HG02943 (cell line): Measurements from ENCODE around the gene KYNU.
"Not testable (repeated sequence)": the region's sequence is repeated elsewhere in the genome, so short reads cannot be mapped to it uniquely, and the experiment has no call there.

ENCODE experiments used
- ATAC-seq: cut with Tn5 transposase; IDR thresholded peaks from one replicate; pipeline ENCODE4 v1.9.1; 2021; ENCODE audit warnings: mild to moderate bottlenecking, low read depth, moderate library complexity; ENCODE audit not compliant: unreplicated experiment

The KYNU gene

DNA sequence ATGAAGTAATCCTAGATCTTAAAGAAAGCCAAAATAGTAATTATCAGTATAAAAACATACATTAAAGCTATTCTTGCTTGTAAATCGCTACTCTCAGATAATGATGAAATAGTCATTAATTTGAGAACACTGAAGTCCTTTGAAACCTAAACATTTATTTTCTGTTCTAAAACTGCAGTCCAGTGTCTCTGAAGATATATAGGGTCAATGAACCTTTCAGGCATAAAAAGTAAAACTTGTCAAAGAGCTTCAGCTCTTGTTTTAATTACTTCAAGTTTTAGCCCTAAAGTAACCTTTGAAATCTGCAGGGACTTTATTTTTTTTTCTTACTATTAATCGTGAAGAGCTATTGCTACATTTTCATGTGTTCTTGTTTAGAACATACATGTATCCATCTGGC lies 116.3 kb downstream of the KYNU start:
- ATAC-seq: no peak

- ATAC-seq: no peak
Measured at GRCh38 chr2:142994665-142995064, 117.2 kb downstream of the KYNU start.

- ATAC-seq: no peak
Measured at GRCh38 chr2:142997231-142997630, 119.8 kb downstream of the KYNU start.

DNA sequence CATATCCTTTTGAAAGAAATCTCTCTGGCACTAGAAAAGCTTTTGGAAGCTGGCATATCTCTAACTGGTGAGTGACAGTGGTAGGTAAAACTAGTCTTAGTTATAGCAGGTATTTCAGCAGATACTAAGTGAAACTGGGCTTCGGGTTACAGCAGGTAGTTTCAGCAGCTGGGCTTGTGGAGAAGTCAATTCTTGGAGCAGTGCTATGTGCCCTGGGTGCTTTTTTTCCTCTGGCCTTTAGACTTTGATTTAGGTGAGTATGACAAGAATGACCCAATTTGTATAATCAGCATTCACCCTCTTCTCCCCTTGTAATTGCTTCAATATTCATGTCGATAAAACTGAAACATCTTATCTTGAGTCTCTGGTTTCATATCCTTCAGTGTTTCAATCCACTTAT lies 123.1 kb downstream of the KYNU start:
- ATAC-seq: no peak

DNA sequence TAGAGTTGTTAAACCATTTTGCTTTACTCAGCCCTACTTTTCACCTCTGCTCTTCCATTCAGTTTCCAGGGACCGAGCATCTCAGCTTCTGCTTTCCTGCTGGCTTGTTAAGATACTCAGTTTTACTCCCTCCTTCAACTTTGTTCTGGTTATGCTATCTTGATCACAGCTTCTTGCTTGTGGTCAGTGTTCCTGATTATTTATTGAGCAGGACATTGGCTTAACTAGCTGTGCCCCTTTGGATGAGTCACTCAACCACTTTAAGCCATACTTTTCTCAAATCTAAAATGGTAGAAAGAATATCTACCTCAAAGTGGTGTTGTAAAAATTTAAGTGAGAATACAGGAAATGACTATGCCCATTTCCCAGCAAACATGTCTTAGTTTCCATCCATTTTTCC lies 124.0 kb downstream of the KYNU start:
- ATAC-seq: no peak

DNA sequence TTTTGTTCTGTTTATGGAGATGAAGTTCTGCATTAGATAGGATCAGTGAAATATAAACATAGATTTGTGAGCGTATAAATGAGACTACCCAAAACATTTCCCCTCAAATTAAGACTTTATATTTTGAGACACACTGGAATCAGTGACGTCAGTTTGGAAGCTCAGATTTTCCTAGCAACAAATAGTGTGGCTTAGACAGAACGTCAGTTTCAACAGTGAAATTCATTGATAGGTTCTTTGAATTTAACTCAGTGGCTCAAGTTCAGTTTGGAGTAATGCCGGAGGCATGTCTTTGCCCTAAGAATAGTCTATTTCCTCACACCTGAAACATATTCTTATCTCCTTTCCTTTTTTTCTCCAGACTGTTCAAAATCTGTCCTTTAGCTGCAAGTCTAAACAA lies 138.2 kb downstream of the KYNU start:
- no peak for ATAC-seq

- no peak for ATAC-seq
Measured at GRCh38 chr2:143026411-143027054, 149.1 kb downstream of the KYNU start.

DNA sequence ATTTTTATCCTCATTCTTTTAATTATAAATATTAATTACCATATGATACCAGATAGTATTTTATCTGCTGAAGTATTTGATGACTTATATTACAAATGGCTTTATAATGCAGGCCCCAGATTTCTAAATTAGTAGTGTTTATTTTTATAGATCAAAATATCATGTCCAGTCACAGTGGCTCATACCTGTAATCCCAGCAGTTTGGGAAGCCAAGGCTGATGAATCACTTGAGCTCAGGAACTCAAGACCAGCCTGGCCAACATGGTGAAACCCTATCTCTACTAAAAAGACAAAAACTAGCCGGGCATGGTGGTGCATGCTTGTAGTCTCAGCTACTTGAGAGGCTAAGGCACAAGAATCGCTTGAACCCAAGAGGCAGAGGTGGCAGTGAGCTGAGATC lies 151.7 kb downstream of the KYNU start:
- ATAC-seq: no peak

DNA sequence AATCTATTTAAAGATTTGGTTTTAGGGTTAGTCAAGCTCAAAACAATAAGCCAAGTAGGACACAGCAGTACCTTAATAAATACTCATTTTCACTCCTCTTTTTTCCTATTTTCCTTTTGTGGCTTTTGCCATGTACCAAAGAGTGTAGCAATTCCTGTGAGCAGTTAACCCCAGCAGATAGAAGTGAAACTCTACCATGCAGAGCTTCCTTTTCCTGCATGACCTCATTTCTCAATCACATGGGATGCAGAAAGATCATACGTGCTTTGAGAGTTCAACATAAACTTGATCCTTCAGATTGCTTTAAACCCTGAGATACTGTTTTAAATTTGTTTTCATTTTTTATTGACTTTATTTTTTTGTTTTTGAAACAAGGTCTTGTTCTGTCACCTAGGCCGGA lies 152.7 kb downstream of the KYNU start:
- ATAC-seq: no peak

DNA sequence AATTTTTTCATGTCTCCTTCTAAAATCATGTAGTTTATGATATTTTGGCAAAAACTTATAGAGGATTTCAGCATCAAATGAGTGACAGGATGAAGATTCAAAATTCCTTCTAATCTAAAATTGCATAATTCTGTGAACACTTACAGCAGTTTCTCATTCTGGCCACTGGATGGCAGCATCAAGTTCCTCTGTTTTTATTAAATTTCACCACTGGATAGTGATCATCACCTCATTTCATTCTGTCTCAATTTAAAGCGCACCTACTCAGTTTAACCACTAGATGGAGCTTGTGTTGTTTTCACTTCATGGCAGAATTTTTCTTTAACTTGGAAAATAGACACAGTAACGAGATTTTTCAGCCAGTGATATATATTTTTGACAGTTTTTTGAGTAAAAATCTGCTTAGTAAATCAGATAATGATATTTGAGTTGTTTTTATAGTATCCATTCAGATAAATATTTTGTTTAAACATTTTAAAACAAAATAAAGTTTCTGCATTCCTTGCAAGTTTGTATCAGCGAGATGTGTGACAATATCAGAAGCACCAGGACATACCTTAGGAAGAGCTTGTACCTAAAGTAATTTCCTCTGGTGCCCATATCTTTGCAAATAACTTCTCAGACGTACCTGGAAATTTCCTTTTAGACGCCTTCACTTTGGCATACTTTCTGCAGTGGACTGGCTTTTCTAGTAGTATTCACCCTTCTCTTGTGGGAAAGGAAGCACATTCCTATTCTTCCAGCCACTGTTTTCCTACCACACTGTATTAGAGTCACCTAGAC lies 157.0 kb downstream of the KYNU start:
- peak; percentile 85 for ATAC-seq

- ATAC-seq: no peak
Measured at GRCh38 chr2:143051465-143051864, 174.0 kb downstream of the KYNU start.

- ATAC-seq: not testable (repeated sequence)
Measured at GRCh38 chr2:143053437-143053836, 176.0 kb downstream of the KYNU start.

- ATAC-seq: no peak
Measured at GRCh38 chr2:143056550-143056949, 179.1 kb downstream of the KYNU start.

- no peak for ATAC-seq
Measured at GRCh38 chr2:143058851-143059250, 181.4 kb downstream of the KYNU start.

- ATAC-seq: no peak
Measured at GRCh38 chr2:143063612-143064200, 186.2 kb downstream of the KYNU start.

DNA sequence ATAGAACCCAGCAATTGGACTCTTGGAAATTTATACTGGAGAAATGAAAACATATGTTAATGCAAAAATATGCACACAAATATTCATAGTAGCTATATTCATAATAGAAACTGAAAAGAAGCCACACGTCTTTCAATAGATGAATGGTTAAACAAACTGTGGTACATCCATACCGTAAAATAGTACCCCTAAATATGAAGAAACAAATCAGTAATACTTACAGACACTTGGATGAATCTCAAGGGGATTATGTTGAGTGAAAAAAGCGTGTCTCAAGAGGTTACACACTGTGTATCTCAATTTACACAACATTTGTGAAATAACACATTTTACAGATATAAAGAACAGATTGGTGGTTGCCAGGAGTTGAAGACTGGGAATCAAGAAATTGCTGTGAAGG lies 190.6 kb downstream of the KYNU start:
- ATAC-seq: no peak

GRCh38 chr2:143068509-143068908 lies 191.0 kb downstream of the KYNU start:
- no peak for ATAC-seq

DNA sequence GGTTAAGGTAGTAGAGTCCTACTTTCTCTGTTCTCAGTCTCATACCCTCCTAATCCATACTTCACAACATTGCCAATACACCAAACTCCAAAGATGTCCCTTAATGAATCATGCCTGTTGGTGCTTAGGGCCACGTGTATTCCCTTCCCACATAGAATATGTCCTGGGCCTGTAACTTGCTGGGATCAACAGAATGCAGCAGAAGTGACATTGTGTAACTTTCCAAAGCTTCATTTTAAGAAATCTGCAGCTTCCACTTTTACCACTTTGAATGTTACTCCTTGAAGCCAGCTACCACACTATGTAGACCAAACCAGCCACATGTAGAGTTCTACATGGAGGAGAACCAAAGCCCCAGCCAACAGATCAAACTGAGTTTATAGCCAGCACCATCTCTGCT lies 193.2 kb downstream of the KYNU start:
- no peak for ATAC-seq

GRCh38 chr2:143071185-143071876 lies 193.9 kb downstream of the KYNU start:
- no peak for ATAC-seq

DNA sequence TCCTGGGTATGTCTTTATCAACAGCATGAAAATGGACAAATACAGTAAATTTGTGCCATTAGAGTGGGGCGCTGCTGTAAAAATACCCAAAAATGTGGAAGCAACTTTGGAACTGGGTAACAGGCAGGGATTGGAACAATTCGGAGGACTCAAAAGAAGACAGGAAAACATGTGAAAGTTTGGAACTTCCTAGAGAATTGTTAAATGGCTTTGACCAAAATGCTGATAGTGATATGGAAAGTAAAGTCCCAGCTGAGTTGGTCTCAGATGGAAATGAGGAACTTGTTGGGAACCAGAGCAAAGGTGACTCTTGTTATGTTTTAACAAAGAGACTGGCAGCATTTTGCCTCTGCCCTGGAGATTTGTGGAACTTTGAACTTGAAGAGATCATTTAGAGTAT lies 197.4 kb downstream of the KYNU start:
- ATAC-seq: not testable (repeated sequence)

- ATAC-seq: no peak
Measured at GRCh38 chr2:143075711-143076110, 198.2 kb downstream of the KYNU start.
